Activated CD4-positive, CD25-positive, alpha-beta regulatory T cell treated with anti-CD3 and anti-CD28 coated beads, Interleukin-2, amount 50 U/mL, for 16 hours (primary cell): ENCODE data around the gene GNRH2.
"Not testable (repeated sequence)": the region's sequence is repeated elsewhere in the genome, so short reads cannot be mapped to it uniquely, and the experiment has no call there.

Experiments used
- DNase-seq: peaks from one replicate; pipeline ENCODE4 v3.0.0-alpha.2; 2020; ENCODE audit warnings: low read depth, low spot score

GNRH2 gene

DNA sequence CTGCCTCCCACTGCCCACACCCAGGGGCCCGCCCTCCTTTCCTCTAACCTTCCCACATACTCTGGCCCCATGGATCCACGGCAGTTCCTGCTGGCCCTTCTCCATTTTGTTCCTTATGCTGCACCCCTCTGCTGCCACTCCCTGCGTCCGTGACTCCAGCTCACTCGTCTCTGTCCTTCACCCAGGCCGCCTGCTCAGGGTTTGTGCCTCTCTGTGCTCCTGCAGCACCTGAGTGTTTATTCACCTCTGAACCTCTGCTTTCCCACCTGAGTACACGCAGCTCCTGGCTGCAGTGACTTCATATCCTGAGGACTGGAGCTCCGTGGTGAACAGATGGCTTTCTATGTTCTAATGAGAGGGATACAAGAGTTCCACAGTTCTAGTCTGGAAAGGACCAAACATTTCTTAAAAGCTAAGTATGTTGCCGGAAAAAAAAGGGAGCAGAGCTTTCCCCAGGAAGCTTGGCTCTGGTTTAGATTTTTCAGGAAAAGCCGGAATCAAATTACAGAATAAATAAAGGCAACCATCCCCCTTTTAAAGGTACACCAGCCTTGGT, 1.5 kb upstream of the GNRH2 start:
- DNase-seq: no peak

GRCh38 chr20:3042625-3043024, 797 bp upstream of the GNRH2 start:
- no peak for DNase-seq

- DNase-seq: no peak
Observed at GRCh38 chr20:3044336-3044965, 1.0 kb downstream of the GNRH2 start.

DNA sequence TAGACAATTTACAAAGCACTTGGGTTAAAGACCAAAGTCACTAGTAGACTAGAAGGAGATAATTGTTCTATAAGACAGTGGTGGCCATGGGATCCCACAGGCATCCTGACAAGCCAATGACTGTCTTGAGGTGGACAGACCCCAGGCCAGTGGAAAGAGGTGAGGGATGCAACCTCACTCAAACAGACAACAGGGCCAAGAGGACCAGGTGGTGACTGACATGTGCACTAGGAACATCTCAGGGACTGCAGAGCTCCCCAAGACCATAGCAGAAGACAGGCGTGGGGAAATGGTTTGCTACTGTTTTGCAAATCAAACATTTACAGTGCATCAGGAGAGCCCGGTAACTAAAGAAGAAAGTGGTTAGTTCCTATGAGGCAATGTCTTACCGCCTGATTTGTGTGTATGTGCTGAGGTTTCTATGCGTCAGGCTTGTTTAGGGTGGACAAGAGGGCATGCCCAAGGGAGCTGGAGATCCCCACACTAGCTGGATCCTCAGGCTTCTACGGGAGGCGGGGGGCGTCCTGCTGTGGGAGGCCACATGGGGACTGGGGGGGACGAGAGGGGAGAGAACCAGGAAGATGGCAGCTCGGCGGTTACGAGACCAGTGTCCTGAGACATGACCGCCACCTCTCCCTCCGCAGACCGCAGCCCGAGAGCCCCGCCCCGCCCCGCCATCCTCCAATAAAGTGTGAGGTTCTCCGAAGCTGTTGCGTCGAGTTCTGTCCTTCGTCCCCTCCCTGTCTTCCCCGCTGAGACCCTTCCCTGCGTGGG, 1.8 kb downstream of the GNRH2 start:
- no peak for DNase-seq

GRCh38 chr20:3045816-3046676, 2.6 kb downstream of the GNRH2 start, which contains the start of gene MRPS26:
TSS of gene MRPS26 (plus strand) at chr20:3046052. CDS start at chr20:3046069, 17 bp downstream.
- peak; percentile 59 for DNase-seq

DNA sequence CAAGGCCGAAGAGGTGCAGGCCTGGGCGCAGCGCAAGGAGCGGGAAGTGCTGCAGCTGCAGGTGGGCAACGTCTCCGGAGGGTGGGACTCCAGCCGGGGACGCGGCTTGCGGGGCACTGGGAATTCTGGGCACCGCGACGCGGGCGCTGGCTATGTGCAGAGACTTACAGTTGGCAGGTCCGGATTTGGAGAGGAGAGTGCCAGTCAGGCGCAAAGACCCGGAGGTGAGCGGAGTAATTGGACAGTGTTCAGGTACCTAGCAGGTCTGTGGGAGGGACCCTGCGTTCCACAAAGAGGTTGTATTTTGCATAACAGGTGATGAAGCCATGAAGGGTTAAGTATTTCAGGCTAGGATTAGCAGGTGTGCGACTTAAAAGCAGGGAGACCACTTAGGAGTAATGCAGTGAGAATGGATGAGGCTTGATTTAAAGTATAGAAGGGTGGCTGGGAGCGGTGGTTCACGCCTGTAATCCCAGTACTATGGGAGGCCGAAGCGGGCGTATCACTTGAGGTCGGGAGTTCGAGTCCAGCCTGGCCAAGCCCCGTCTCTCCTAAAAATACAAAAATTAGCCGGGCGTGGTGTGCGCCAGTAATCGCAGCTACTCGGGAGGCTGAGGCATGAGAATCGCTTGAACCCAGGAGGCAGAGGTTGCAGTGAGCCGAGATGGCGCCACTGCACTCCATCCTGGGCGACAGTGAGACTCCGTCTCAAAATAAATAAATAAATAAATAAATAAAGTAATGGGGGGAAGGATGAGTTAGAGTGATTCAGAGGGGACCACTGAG, 3.4 kb downstream of the GNRH2 start:
- no peak for DNase-seq

DNA sequence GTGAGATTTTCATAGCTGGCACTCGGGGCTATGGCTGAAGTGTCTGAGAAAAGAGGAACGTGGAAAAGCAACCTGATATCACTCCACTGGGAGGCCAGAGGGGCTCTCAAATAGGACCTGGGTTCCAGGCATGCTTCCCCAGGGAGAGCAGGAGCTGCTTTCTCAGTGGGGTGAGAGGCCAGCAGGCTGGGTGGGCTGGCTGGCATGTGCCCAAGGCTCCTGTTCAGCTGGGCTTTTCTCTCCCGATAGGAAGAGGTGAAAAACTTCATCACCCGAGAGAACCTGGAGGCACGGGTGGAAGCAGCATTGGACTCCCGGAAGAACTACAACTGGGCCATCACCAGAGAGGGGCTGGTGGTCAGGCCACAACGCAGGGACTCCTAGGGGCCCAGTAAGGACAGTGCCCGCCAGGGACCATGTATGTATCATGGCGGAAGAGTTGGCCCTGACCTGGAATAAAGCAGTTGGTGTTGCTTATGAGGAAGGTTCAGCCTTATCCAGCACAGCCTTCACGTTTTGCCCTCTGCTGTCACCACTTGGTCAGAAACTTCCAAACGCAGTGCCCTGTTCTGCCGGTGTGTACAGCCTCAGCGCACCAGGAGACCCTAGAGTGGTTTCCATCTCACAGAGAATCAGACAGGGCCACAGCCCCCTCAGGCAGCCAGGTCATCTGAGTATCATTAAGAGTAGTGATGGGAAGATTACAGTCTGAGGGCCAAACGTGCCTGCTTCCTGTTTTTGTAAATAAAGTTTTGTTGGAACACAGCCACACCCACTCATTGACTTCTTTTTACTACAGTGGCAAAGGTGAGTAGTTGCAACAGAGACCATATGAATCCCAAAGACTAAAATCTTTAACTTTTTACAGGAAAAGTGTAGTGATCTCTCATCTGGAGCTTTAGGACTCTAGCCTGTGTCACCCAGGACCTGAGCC, 4.3 kb downstream of the GNRH2 start:
- DNase-seq: no peak

- no peak for DNase-seq
Observed at GRCh38 chr20:3051385-3052019, 8.1 kb downstream of the GNRH2 start.

GRCh38 chr20:3059489-3059888, 16.1 kb downstream of the GNRH2 start:
- no peak for DNase-seq

- not testable (repeated sequence) for DNase-seq
Observed at GRCh38 chr20:3064119-3064518, 20.7 kb downstream of the GNRH2 start.

- no peak for DNase-seq
Observed at GRCh38 chr20:3067139-3068014, 24.0 kb downstream of the GNRH2 start.

GRCh38 chr20:3068075-3068474, 24.7 kb downstream of the GNRH2 start:
- no peak for DNase-seq

- DNase-seq: no peak
Observed at GRCh38 chr20:3068986-3069900, 25.8 kb downstream of the GNRH2 start.

- no peak for DNase-seq
Observed at GRCh38 chr20:3070725-3071124, 27.3 kb downstream of the GNRH2 start.

DNA sequence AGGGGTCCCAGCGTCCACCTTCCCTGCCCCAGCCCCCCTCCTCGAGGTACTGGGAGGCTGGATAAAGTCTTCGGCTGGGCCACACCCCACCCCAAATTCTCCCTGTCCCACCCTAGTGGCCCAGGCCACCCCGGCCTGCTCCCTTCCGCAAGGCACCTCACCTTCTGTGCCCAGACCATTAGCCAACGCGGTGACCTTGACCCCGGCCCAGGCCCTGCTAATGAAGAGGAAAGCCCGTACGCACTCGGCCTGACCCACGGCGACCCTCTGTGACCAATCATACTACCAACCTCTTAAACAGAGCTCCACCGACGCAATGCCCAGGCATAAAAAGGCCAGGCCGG, 27.8 kb downstream of the GNRH2 start:
- no peak for DNase-seq

GRCh38 chr20:3071610-3072529, 28.4 kb downstream of the GNRH2 start, which contains the start of gene OXT:
TSS of gene OXT (plus strand) at chr20:3071620. CDS start at chr20:3071656, 36 bp downstream.
- peak; percentile 21 for DNase-seq
